GM23338 (cell line): Measurements from ENCODE around the gene SH3TC1. TPM values are rescaled to one million over a fixed set of nuclear protein-coding genes. Genes with fewer than 3 reads are reported as not detected.

Experiments
- ATAC-seq: fragments of 200-7000 bp; cut with Tn5 transposase; 3 replicates; pipeline ENCODE4 v1.9.1; 2020
- DNase-seq: peaks from one replicate; pipeline ENCODE4 v3.0.0-alpha.2; 2015; ENCODE audit warnings: low spot score
- H2AFZ ChIP-seq: fragments of 200-600 bp; sonication (generic); 2 replicates; pipeline ENCODE4 v1.8.0; 2016; ENCODE audit warnings: antibody characterized with exemption, mild to moderate bottlenecking, moderate library complexity
- H3F3A ChIP-seq: fragments of 200-600 bp; sonication (generic); replicated peaks from 2 replicates; pipeline ENCODE4 v1.8.0; 2017; ENCODE audit warnings: antibody characterized with exemption, mixed run types, low read depth
- H3K27ac ChIP-seq: fragments of 200-600 bp; sonication (generic); 2 replicates; pipeline ENCODE4 v1.6.1; 2016; ENCODE audit warnings: low read depth
- H3K27me3 ChIP-seq: fragments of 200-600 bp; sonication (generic); 2 replicates; pipeline ENCODE4 v1.8.0; 2016; ENCODE audit warnings: mild to moderate bottlenecking, mixed run types, moderate library complexity; ENCODE audit not compliant: insufficient read depth
- H3K36me3 ChIP-seq: fragments of 200-600 bp; sonication (generic); 2 replicates; pipeline ENCODE4 v1.8.0; 2016; ENCODE audit warnings: mild to moderate bottlenecking; ENCODE audit not compliant: insufficient read depth
- H3K4me1 ChIP-seq: fragments of 200-600 bp; sonication (generic); 2 replicates; pipeline ENCODE4 v1.8.0; 2016; ENCODE audit warnings: mild to moderate bottlenecking, moderate library complexity; ENCODE audit not compliant: insufficient read depth
- H3K4me2 ChIP-seq: fragments of 200-600 bp; sonication (generic); 2 replicates; pipeline ENCODE4 v1.7.1; 2017; ENCODE audit warnings: mixed run types
- H3K4me3 ChIP-seq: fragments of 200-600 bp; sonication (generic); 2 replicates; pipeline ENCODE4 v1.6.1; 2016; ENCODE audit warnings: mixed run types
- H3K79me2 ChIP-seq: fragments of 200-600 bp; sonication (generic); replicated peaks from 2 replicates; pipeline ENCODE4 v1.8.0; 2017; ENCODE audit warnings: mild to moderate bottlenecking; ENCODE audit not compliant: insufficient read depth
- H3K9me2 ChIP-seq: fragments of 200-600 bp; sonication (generic); 2 replicates; pipeline ENCODE4 v1.8.0; 2017; ENCODE audit not compliant: insufficient read depth
- H4K20me1 ChIP-seq: fragments of 200-600 bp; sonication (generic); replicated peaks from 2 replicates; pipeline ENCODE4 v1.8.0; 2017; ENCODE audit warnings: mild to moderate bottlenecking; ENCODE audit not compliant: insufficient read depth
- H3K27ac Mint-ChIP-seq: 2 replicates; pipeline ENCODE4 v1.8.0; 2020; ENCODE audit warnings: inconsistent platforms, mild to moderate bottlenecking, moderate library complexity, mixed read lengths
- H3K27me3 Mint-ChIP-seq: 3 replicates; pipeline ENCODE4 v1.8.0; 2022; ENCODE audit warnings: low read depth, mild to moderate bottlenecking, moderate library complexity, mixed read lengths, inconsistent platforms; ENCODE audit not compliant: insufficient read depth, poor library complexity
- H3K36me3 Mint-ChIP-seq: 3 replicates; pipeline ENCODE4 v1.8.0; 2021; ENCODE audit warnings: low read depth, mild to moderate bottlenecking, inconsistent platforms, moderate library complexity, mixed read lengths
- H3K4me1 Mint-ChIP-seq: 3 replicates; pipeline ENCODE4 v1.8.0; 2020; ENCODE audit warnings: mild to moderate bottlenecking, inconsistent platforms, mixed read lengths
- H3K4me3 Mint-ChIP-seq: 3 replicates; pipeline ENCODE4 v1.8.0; 2021; ENCODE audit warnings: moderate library complexity, mild to moderate bottlenecking, inconsistent platforms, mixed read lengths
- H3K9me3 Mint-ChIP-seq: 3 replicates; pipeline ENCODE4 v1.8.0; 2020; ENCODE audit warnings: moderate library complexity, mild to moderate bottlenecking, inconsistent platforms, mixed read lengths
- CREB1 ChIP-seq: fragments of 250-450 bp; sonication (Bioruptor Pico); IDR thresholded peaks from 2 replicates; pipeline ENCODE4 v1.5.0; 2020; ENCODE audit warnings: low read depth, mild to moderate bottlenecking, moderate library complexity
- CTCF ChIP-seq, 2 experiments: fragments of 200-600 bp in 1 of 2; sonication (generic) in 1 of 2; conservative IDR thresholded peaks; 2 replicates each; pipeline versions ENCODE4 v1.5.1 to v1.6.1; 2016 to 2017; ENCODE audit warnings: antibody characterized with exemption in 2 of 2, low read depth in 2 of 2, mild to moderate bottlenecking in 2 of 2, moderate library complexity in 1 of 2
- ETS1 ChIP-seq: IDR thresholded peaks from 2 replicates; pipeline ENCODE4 v1.6.1; 2016; ENCODE audit warnings: antibody characterized with exemption
- EZH2 ChIP-seq: fragments of 200-600 bp; sonication (generic); IDR thresholded peaks from one replicate; pipeline ENCODE4 v1.8.0; 2017; ENCODE audit warnings: antibody characterized with exemption, mild to moderate bottlenecking, low read depth; ENCODE audit not compliant: unreplicated experiment
- EZH2phosphoT487 ChIP-seq: fragments of 200-600 bp; sonication (generic); IDR thresholded peaks from one replicate; pipeline ENCODE4 v1.8.1; 2018; ENCODE audit warnings: antibody characterized with exemption; ENCODE audit not compliant: unreplicated experiment
- JUNB ChIP-seq: IDR thresholded peaks from one replicate; pipeline ENCODE4 v1.6.1; 2016; ENCODE audit warnings: antibody characterized with exemption; ENCODE audit not compliant: unreplicated experiment
- NANOG ChIP-seq: IDR thresholded peaks from 2 replicates; pipeline ENCODE4 v1.6.1; 2016; ENCODE audit warnings: antibody characterized with exemption, borderline replicate concordance
- POLR2AphosphoS5 ChIP-seq: IDR thresholded peaks from 2 replicates; pipeline ENCODE4 v1.6.1; 2016; ENCODE audit warnings: antibody characterized with exemption, low read depth
- REST ChIP-seq: IDR thresholded peaks from one replicate; pipeline ENCODE4 v1.6.1; 2018; ENCODE audit warnings: antibody characterized with exemption; ENCODE audit not compliant: unreplicated experiment
- STAT1 ChIP-seq: IDR thresholded peaks from one replicate; pipeline ENCODE4 v1.6.1; 2016; ENCODE audit warnings: antibody characterized with exemption; ENCODE audit not compliant: unreplicated experiment
- ZNF331 ChIP-seq: fragments of 250-450 bp; sonication (Bioruptor Pico); IDR thresholded peaks from 2 replicates; pipeline ENCODE4 v1.5.0; 2020; ENCODE audit warnings: low read depth, mild to moderate bottlenecking, moderate library complexity
- ZNF462 ChIP-seq: fragments of 250-450 bp; sonication (Bioruptor Pico); IDR thresholded peaks from 2 replicates; pipeline ENCODE4 v1.5.0; 2020; ENCODE audit warnings: mild to moderate bottlenecking, moderate library complexity
- polyA plus RNA-seq: library from polyadenylated mRNA; unstranded; fragments of >200 nt; fragmentation: Nextera tagmentation; extraction: Ambion mirVana; gene quantifications from 2 replicates; pipeline ENCODE4 v1.2.1, GENCODE V29; 2016
- total RNA-seq: library from RNA; depleted of rRNA; stranded (reverse); fragments of >200 nt; shearing (Covaris generic); gene quantifications from 2 replicates; pipeline ENCODE4 v1.2.3, GENCODE V29; 2014

Gene SH3TC1
- total and polyA plus RNA-seq, 2 experiments from 2014 or later, result 0.07 TPM; not detected in 1

- Mint-ChIP-seq H3K36me3 (no peaks in the 10 kb centered on the region), H3K9me3 (no peaks in the 10 kb centered on the region), H3K27me3 (peaks cover 7% of the 10 kb centered on the region), H3K27ac (no peak overlapping the region; the same call in 1 of the 2 replicates), H3K4me1 (peaks cover 6% of the 10 kb centered on the region), H3K4me3 (no peak overlapping the region)
- H3K4me2 ChIP-seq, result no peak overlapping the region
- H3F3A ChIP-seq, result no peaks in the 10 kb centered on the region
- H3K79me2 ChIP-seq, result no peaks in the 10 kb centered on the region
- no peak overlapping the region for H2AFZ ChIP-seq
- H3K27me3 ChIP-seq, result no peaks in the 10 kb centered on the region
- no peak overlapping the region for H3K4me3 ChIP-seq
- ATAC-seq (no peak), DNase-seq (no peak)
- no peak overlapping the region for H3K27ac ChIP-seq
- no peaks in the 10 kb centered on the region for H3K9me2 ChIP-seq
- TF ChIP-seq EZH2 (no peak), EZH2phosphoT487 (no peak), JUNB (no peak), POLR2AphosphoS5 (no peak), CTCF (conservative IDR thresholded peaks at IDR 0.05; ENCODE audit: low read depth in 2 of 2) (no peak), REST (no peak), ZNF462 (no peak), STAT1 (no peak), ZNF331 (CRISPR knock-in tag) (no peak), ETS1 (no peak), CREB1 (no peak), NANOG (no peak)
- H4K20me1 ChIP-seq, result no peaks in the 10 kb centered on the region
- no peaks in the 10 kb centered on the region for H3K4me1 ChIP-seq
- no peaks in the 10 kb centered on the region for H3K36me3 ChIP-seq
Observed at GRCh38 chr4:8199594-8200301, 658 bp downstream of the SH3TC1 start.
